GM12874 (cell line): ENCODE results near the gene ZDHHC14.

Experiments
- CTCF ChIP-seq: IDR thresholded peaks from 2 replicates; pipeline ENCODE4 v1.5.1; 2011; ENCODE audit warnings: low read depth, mild to moderate bottlenecking, control low read depth, low read length, moderate library complexity; ENCODE audit not compliant: insufficient read depth

The ZDHHC14 gene

GRCh38 chr6:157606516-157606915, 225.5 kb downstream of the ZDHHC14 start:
- TF ChIP-seq CTCF: no peak

- TF ChIP-seq CTCF: no peak
These were observed 226.5 kb downstream of the ZDHHC14 start for GRCh38 chr6:157607317-157608109.

- TF ChIP-seq CTCF: no peak
These were observed 227.5 kb downstream of the ZDHHC14 start for GRCh38 chr6:157608221-157609075.

GRCh38 chr6:157609117-157609516, 228.1 kb downstream of the ZDHHC14 start:
- TF ChIP-seq CTCF: no peak

GRCh38 chr6:157609556-157609955, 228.6 kb downstream of the ZDHHC14 start:
- no peak for TF ChIP-seq CTCF

- TF ChIP-seq CTCF: no peak
These were observed 229.5 kb downstream of the ZDHHC14 start for GRCh38 chr6:157610451-157610999.

GRCh38 chr6:157611406-157611805, 230.4 kb downstream of the ZDHHC14 start:
- TF ChIP-seq CTCF: no peak
